ENCODE results near the gene LSM10. TPM values are rescaled to one million over a fixed set of nuclear protein-coding genes. Genes with fewer than 3 reads are reported as not detected.

LSM10 gene
- total and polyA plus RNA-seq, 8 donors: 5.1 to 261 (median 55.6) TPM

GRCh38 chr1:36443297-36443696 lies 45.6 kb upstream of the LSM10 start:
- Histone ChIP-seq H3K27me3 (no peaks in the 10 kb centered on the region), H3K4me1 (peaks cover 0 to 3% (median 0%) of the 10 kb centered on the region in 4 donors), H3K36me3 (peaks cover 0 to 31% (median 10%) of the 10 kb centered on the region in 4 donors), H3K9me3 (no peaks in the 10 kb centered on the region), H3K27ac (no peak overlapping the region), H3K4me3 (no peak overlapping the region)
- intact Hi-C loops (cut with DNase I; ENCODE audit: low total_unique reads): no loop called here
- WGBS, 5 donors: 74 to 84% (median 81%) methylated on average over 2 of the region's 2 CpGs
- DNase-seq: no peak
- TF ChIP-seq CTCF (IDR thresholded peaks at IDR 0.05): no peak
- no peak for TF ChIP-seq POLR2AphosphoS5 (IDR thresholded peaks at IDR 0.05)
- TF ChIP-seq EP300 (IDR thresholded peaks at IDR 0.05): no peak
- no peak for TF ChIP-seq POLR2A (IDR thresholded peaks at IDR 0.05)

DNA sequence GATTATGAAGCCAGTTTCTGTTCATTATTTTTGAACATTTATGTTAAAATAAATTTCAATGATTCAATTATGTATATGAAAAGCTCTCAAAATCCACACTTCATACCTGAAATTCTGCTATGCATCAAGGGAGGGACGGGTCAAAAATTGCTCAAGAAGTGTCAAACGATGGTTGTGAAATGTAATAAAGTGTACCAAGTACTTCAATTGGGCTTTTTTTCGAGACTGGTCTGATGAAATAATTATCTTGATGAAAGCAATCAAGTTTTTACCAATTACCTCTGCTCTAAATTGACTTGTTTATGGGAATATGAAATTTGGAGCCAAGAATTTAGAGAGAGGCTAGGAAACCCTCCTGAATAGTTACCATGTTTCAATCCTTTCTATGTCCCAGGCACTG lies 44.6 kb upstream of the LSM10 start:
- Histone ChIP-seq H3K4me3 (no peak overlapping the region), H3K4me1 (no peaks in the 10 kb centered on the region), H3K9me3 (no peaks in the 10 kb centered on the region), H3K36me3 (peaks cover 0 to 40% (median 18%) of the 10 kb centered on the region in 4 donors), H3K27ac (no peak overlapping the region), H3K27me3 (no peaks in the 10 kb centered on the region)
- 84 to 93% (median 87%) methylated on average over 3 of the region's 3 CpGs for WGBS, 5 donors
- intact Hi-C loops (cut with DNase I; ENCODE audit: low total_unique reads): no loop called here
- no peak for DNase-seq
- TF ChIP-seq POLR2A (IDR thresholded peaks at IDR 0.05) (no peak), CTCF (IDR thresholded peaks at IDR 0.05) (no peak), POLR2AphosphoS5 (IDR thresholded peaks at IDR 0.05) (no peak), EP300 (IDR thresholded peaks at IDR 0.05) (no peak)

GRCh38 chr1:36440646-36441045 lies 42.9 kb upstream of the LSM10 start:
- no peaks in the 10 kb centered on the region for H3K27me3 ChIP-seq
- peaks cover 3 to 54% (median 24%) of the 10 kb centered on the region in 4 donors for H3K36me3 ChIP-seq
- no peak overlapping the region for H3K4me3 ChIP-seq
- 88 to 96% (median 94%) methylated on average over 3 of the region's 3 CpGs for WGBS, 5 donors
- intact Hi-C loops (cut with DNase I; ENCODE audit: low total_unique reads): no loop called here
- no peaks in the 10 kb centered on the region for H3K4me1 ChIP-seq
- TF ChIP-seq POLR2AphosphoS5 (IDR thresholded peaks at IDR 0.05) (no peak), POLR2A (IDR thresholded peaks at IDR 0.05) (no peak), CTCF (IDR thresholded peaks at IDR 0.05) (no peak), EP300 (IDR thresholded peaks at IDR 0.05) (no peak)
- no peaks in the 10 kb centered on the region for H3K9me3 ChIP-seq
- H3K27ac ChIP-seq: no peak overlapping the region
- no peak for DNase-seq

DNA sequence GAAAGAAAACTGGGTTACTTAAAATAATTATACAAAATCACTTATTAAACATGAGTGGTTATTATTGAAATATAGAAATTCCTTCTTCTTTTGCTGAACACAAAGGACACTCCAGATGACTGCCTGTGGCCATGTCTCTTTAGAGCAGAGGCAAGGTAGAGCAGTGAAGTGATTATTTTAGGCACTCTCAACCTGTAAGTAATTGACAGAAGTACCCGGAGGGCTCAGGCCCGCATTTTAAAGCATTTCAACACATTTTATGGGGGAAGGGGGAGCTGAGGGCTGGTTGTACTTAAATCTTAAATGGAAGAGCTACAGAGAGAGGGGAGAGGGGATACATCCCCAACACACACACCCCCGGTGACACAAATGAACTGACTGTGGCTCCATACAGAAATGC lies 42.3 kb upstream of the LSM10 start:
- H3K4me3 ChIP-seq: no peak overlapping the region
- WGBS, 5 donors: 59 to 89% (median 87%) methylated on average over 3 of the region's 3 CpGs
- intact Hi-C loops (cut with DNase I; ENCODE audit: low total_unique reads): no loop called here
- TF ChIP-seq POLR2A (IDR thresholded peaks at IDR 0.05) (no peak), EP300 (IDR thresholded peaks at IDR 0.05) (no peak), CTCF (IDR thresholded peaks at IDR 0.05) (no peak), POLR2AphosphoS5 (IDR thresholded peaks at IDR 0.05) (no peak)
- H3K27ac ChIP-seq: no peak overlapping the region
- no peak for DNase-seq
- no peaks in the 10 kb centered on the region for H3K4me1 ChIP-seq
- H3K9me3 ChIP-seq: no peaks in the 10 kb centered on the region
- H3K36me3 ChIP-seq: peaks cover 3 to 54% (median 24%) of the 10 kb centered on the region in 4 donors
- no peaks in the 10 kb centered on the region for H3K27me3 ChIP-seq

Data from stomach (tissue), 9 donors.